HFFc6 (cell line): ENCODE data around the gene NKAIN4. TPM values are rescaled to one million over a fixed set of nuclear protein-coding genes. Genes with fewer than 3 reads are reported as not detected.
"Not testable (repeated sequence)": the region's sequence is repeated elsewhere in the genome, so short reads cannot be mapped to it uniquely, and the experiment has no call there.

Experiments used
- DNase-seq: peaks from one replicate; pipeline ENCODE4 v3.0.0-alpha.2; 2018
- H3K27ac Mint-ChIP-seq: 2 replicates; pipeline ENCODE4 v1.8.0; 2020; ENCODE audit warnings: mild to moderate bottlenecking, mixed read lengths
- H3K27me3 Mint-ChIP-seq: 2 replicates; pipeline ENCODE4 v1.8.0; 2021; ENCODE audit warnings: mild to moderate bottlenecking, moderate library complexity, mixed read lengths; ENCODE audit not compliant: insufficient read depth
- H3K36me3 Mint-ChIP-seq: 2 replicates; pipeline ENCODE4 v1.8.0; 2021; ENCODE audit warnings: low read depth, mixed read lengths
- H3K4me1 Mint-ChIP-seq: 2 replicates; pipeline ENCODE4 v1.8.0; 2020; ENCODE audit warnings: low read depth, mixed read lengths
- H3K4me3 Mint-ChIP-seq: 2 replicates; pipeline ENCODE4 v1.8.0; 2020; ENCODE audit warnings: mild to moderate bottlenecking, moderate library complexity, mixed read lengths
- H3K9me3 Mint-ChIP-seq: 2 replicates; pipeline ENCODE4 v1.8.0; 2020; ENCODE audit warnings: mild to moderate bottlenecking, mixed read lengths
- total RNA-seq, 6 experiments: library from RNA; stranded (reverse); fragmentation: NEBNext Ultra II Directional; extraction: Animal tissue kit (Norgen Biotek cat#: 25700); gene quantifications; 2 replicates in 1 of 6; 3 replicates in 5 of 6; pipeline ENCODE4 v1.2.3, GENCODE V29; 2021
- TF ChIP-seq, protein P1 (sequence below): fragments of 200-600 bp; sonication (generic); IDR thresholded peaks from 2 replicates; pipeline ENCODE4 v1.5.0; 2021; ENCODE audit warnings: antibody characterized with exemption, mild to moderate bottlenecking

NKAIN4 gene
- total RNA-seq, 6 experiments from 2014 or later = not detected

DNA sequence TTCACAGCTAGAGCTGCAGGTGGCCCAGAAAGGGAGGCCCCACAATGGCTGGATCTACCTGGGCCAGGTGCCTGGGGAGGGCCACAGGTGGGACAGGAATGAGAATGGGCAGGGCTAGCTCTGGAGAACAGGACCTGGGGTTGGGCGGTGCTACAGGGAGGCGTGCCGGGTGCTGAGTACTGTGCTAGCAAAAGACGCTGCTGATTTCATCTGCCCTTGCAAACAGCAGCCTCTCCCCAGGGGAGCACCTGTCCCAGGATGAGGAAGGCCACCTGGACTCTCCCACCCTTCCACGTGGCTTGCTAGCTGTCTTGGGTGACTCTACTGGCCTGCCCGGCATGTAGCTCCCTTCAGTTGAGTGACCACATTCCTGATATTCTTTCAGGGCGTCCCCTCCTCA, 31.7 kb downstream of the NKAIN4 start:
- DNase-seq = no peak
- Mint-ChIP-seq H3K36me3 (no peaks in the 10 kb centered on the region), H3K27me3 (peaks cover 19% of the 10 kb centered on the region), H3K4me3 (no peak overlapping the region), H3K27ac (no peak overlapping the region), H3K4me1 (peaks cover 10% of the 10 kb centered on the region; the same call in 1 of the 2 replicates), H3K9me3 (no peaks in the 10 kb centered on the region)
- TF ChIP-seq, protein P1, sequence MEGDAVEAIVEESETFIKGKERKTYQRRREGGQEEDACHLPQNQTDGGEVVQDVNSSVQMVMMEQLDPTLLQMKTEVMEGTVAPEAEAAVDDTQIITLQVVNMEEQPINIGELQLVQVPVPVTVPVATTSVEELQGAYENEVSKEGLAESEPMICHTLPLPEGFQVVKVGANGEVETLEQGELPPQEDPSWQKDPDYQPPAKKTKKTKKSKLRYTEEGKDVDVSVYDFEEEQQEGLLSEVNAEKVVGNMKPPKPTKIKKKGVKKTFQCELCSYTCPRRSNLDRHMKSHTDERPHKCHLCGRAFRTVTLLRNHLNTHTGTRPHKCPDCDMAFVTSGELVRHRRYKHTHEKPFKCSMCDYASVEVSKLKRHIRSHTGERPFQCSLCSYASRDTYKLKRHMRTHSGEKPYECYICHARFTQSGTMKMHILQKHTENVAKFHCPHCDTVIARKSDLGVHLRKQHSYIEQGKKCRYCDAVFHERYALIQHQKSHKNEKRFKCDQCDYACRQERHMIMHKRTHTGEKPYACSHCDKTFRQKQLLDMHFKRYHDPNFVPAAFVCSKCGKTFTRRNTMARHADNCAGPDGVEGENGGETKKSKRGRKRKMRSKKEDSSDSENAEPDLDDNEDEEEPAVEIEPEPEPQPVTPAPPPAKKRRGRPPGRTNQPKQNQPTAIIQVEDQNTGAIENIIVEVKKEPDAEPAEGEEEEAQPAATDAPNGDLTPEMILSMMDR = no peak

GRCh38 chr20:63221400-63222053, 32.7 kb downstream of the NKAIN4 start:
- H3K4me1 Mint-ChIP-seq = peaks cover 15% of the 10 kb centered on the region
- not testable (repeated sequence) for H3K36me3 Mint-ChIP-seq, H3K27ac Mint-ChIP-seq, H3K4me3 Mint-ChIP-seq, DNase-seq, H3K9me3 Mint-ChIP-seq
- peaks cover 17% of the 10 kb centered on the region for H3K27me3 Mint-ChIP-seq

- H3K9me3 Mint-ChIP-seq = no peaks in the 10 kb centered on the region
- no peak overlapping the region for H3K4me3 Mint-ChIP-seq
- peaks cover 17% of the 10 kb centered on the region for H3K4me1 Mint-ChIP-seq
- TF ChIP-seq, protein P1 = no peak
- peaks cover 17% of the 10 kb centered on the region for H3K27me3 Mint-ChIP-seq
- H3K36me3 Mint-ChIP-seq = no peaks in the 10 kb centered on the region
- DNase-seq = no peak
- H3K27ac Mint-ChIP-seq = no peak overlapping the region
Measured at GRCh38 chr20:63220696-63221399, 33.4 kb downstream of the NKAIN4 start.

DNA sequence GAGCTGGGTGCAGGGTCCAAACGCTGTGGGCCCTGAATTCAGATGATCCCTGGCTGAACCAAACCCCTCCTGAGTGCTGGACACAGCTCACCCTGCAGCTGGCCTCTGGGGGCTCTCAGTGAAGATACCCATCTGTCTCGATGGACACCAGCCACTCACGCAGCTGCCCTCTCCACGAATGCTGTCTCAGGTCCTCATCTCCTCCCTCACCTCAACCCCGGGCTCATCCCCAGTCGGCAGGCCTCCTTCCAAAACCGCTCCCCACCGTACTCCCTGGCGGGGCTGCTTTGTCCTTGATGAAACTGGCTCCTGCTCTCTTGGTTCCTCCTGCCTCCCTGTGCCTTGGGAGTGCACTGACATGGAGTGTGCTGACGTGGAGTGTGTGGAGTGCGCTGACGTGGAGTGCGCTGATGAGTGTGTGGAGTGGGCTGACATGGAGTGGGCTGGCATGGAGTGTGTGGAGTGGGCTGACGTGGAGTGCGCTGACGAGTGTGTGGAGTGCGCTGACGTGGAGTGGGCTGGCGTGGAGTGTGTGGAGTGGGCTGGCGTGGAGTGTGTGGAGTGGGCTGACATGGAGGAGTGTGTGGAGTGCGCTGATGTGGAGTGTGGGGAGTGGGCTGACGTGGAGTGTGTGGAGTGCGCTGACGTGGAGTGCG, 34.3 kb downstream of the NKAIN4 start:
- Mint-ChIP-seq H3K27me3 (peaks cover 17% of the 10 kb centered on the region), H3K36me3 (peaks cover 4% of the 10 kb centered on the region; the same call in 1 of the 2 replicates), H3K9me3 (no peaks in the 10 kb centered on the region)

DNA sequence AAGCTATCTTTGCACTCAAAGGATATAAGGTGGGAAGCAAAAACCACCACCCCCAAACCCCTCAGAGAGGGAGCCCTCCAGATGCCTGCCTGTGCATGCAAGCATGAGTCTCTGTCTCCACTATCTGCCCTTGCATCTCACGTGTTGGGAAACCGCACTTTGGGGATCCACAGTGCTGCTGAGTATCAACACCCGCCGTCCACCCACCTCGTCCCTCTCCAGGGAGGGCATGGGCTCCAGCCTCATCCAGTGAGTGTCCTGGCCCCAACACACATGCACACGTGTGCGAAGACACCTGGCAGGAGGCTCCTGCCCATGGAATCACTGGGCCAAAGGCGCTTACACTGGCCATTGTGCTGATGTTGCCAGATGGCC, 34.8 kb downstream of the NKAIN4 start:
- Mint-ChIP-seq H3K9me3 (no peaks in the 10 kb centered on the region), H3K36me3 (peaks cover 10% of the 10 kb centered on the region), H3K27me3 (peaks cover 17% of the 10 kb centered on the region), H3K4me1 (peaks cover 16% of the 10 kb centered on the region), H3K27ac (no peak overlapping the region), H3K4me3 (no peak overlapping the region)
- no peak for DNase-seq
- TF ChIP-seq, protein P1 = no peak

More for the DNA sequence above, 34.3 kb downstream of the NKAIN4 start:
- H3K4me1 Mint-ChIP-seq = peaks cover 16% of the 10 kb centered on the region
- no peak overlapping the region for H3K27ac Mint-ChIP-seq
- TF ChIP-seq, protein P1 = no peak
- H3K4me3 Mint-ChIP-seq = no peak overlapping the region
- DNase-seq = no peak
